HepG2 (cell line): ENCODE data around the gene FBP2. TPM values are rescaled to one million over a fixed set of nuclear protein-coding genes. Genes with fewer than 3 reads are reported as not detected.

Experiments used
- ATF2 ChIP-seq: sonication (generic); formaldehyde crosslinking; IDR thresholded peaks from 2 replicates; pipeline ENCODE4 v1.4.0; 2020; ENCODE audit warnings: missing genetic modification reagents
- BCL6 ChIP-seq: IDR thresholded peaks from 2 replicates; pipeline ENCODE4 v1.6.1; 2016; ENCODE audit warnings: missing genetic modification reagents, missing compliant biosample characterization
- ETV5 ChIP-seq: IDR thresholded peaks from 2 replicates; pipeline ENCODE4 v1.6.1; 2018; ENCODE audit warnings: missing biosample characterization, missing genetic modification reagents, inconsistent platforms, borderline replicate concordance
- SMC3 ChIP-seq: IDR thresholded peaks from 2 replicates; pipeline ENCODE4 v1.6.1; 2011; ENCODE audit warnings: low read length, improper control_type of control experiment
- TARDBP ChIP-seq: sonication (generic); formaldehyde crosslinking; IDR thresholded peaks from 2 replicates; pipeline ENCODE4 v1.8.0; 2022; ENCODE audit warnings: mild to moderate bottlenecking, missing genetic modification reagents
- YY1 ChIP-seq: IDR thresholded peaks from 2 replicates; pipeline ENCODE4 v1.6.1; 2011; ENCODE audit warnings: low read length, low read depth, moderate library complexity, mild to moderate bottlenecking; ENCODE audit not compliant: insufficient read depth, insufficient replicate concordance
- ZBTB39 ChIP-seq: sonication (generic); formaldehyde crosslinking; IDR thresholded peaks from 2 replicates; pipeline ENCODE4 v1.5.0; 2020; ENCODE audit warnings: missing genetic modification reagents
- ZMYM4 ChIP-seq: sonication (generic); formaldehyde crosslinking; IDR thresholded peaks from 2 replicates; pipeline ENCODE4 v1.8.1; 2023; ENCODE audit warnings: mild to moderate bottlenecking, missing genetic modification reagents
- ZNF337 ChIP-seq: sonication (generic); formaldehyde crosslinking; IDR thresholded peaks from 2 replicates; pipeline ENCODE4 v1.5.1; 2020; ENCODE audit warnings: missing genetic modification reagents, low read depth, mild to moderate bottlenecking, borderline replicate concordance
- ZNF430 ChIP-seq: sonication (generic); formaldehyde crosslinking; IDR thresholded peaks from 2 replicates; pipeline ENCODE4 v1.9.0; 2021; ENCODE audit warnings: mild to moderate bottlenecking, missing genetic modification reagents
- ZNF607 ChIP-seq: sonication (generic); formaldehyde crosslinking; IDR thresholded peaks from 2 replicates; pipeline ENCODE4 v1.5.1; 2020; ENCODE audit warnings: missing genetic modification reagents, mild to moderate bottlenecking, borderline replicate concordance
- ZNF724P ChIP-seq: sonication (generic); formaldehyde crosslinking; IDR thresholded peaks from 2 replicates; pipeline ENCODE4 v1.8.0; 2022; ENCODE audit warnings: missing genetic modification reagents, borderline replicate concordance
- ZNF749 ChIP-seq: sonication (generic); formaldehyde crosslinking; IDR thresholded peaks from 2 replicates; pipeline ENCODE4 v1.8.0; 2022; ENCODE audit warnings: mild to moderate bottlenecking, missing genetic modification reagents, moderate library complexity, borderline replicate concordance
- ZSCAN22 ChIP-seq: sonication (generic); formaldehyde crosslinking; IDR thresholded peaks from 2 replicates; pipeline ENCODE4 v1.4.0; 2020; ENCODE audit warnings: mild to moderate bottlenecking, missing genetic modification reagents
- polyA plus RNA-seq, 8 experiments: library from polyadenylated mRNA; depleted of rRNA in 3 of 8; stranded (reverse) in 7 of 8; unstranded in 1 of 8; fragments of >200 nt; fragmentation: Illumina TruSeq in 4 of 8; extraction: Trizol in 4 of 8; gene quantifications; 2 replicates each; pipeline versions ENCODE4 v1.2.1 to v1.2.3, GENCODE V29; 2011 to 2016; ENCODE audit warnings: low read depth in 4 of 8, missing spikeins in 1 of 8, mixed read lengths in 1 of 8; ENCODE audit not compliant: insufficient read depth in 1 of 8
- total RNA-seq, 5 experiments: library from RNA; depleted of rRNA; stranded (reverse); fragments of >200 nt; fragmentation: Illumina TruSeq; extraction: Trizol; gene quantifications; 2 replicates each; pipeline ENCODE4 v1.2.3, GENCODE V29; 2016; ENCODE audit warnings: low read depth in 1 of 5
- TF ChIP-seq, protein P1 (sequence below): sonication (generic); formaldehyde crosslinking; IDR thresholded peaks from 2 replicates; pipeline ENCODE4 v1.9.0; 2021; ENCODE audit warnings: missing genetic modification reagents, mild to moderate bottlenecking, borderline replicate concordance
- TF ChIP-seq, protein P2 (sequence below): IDR thresholded peaks from 2 replicates; pipeline ENCODE4 v1.6.1; 2016; ENCODE audit warnings: low read depth, missing genetic modification reagents, missing compliant biosample characterization

The FBP2 gene
- total and polyA plus RNA-seq, 2 of the 13 experiments (the other 11 are each of a cell fraction or from before 2014, with no cell fraction given), result not detected

- TF ChIP-seq, protein P1, sequence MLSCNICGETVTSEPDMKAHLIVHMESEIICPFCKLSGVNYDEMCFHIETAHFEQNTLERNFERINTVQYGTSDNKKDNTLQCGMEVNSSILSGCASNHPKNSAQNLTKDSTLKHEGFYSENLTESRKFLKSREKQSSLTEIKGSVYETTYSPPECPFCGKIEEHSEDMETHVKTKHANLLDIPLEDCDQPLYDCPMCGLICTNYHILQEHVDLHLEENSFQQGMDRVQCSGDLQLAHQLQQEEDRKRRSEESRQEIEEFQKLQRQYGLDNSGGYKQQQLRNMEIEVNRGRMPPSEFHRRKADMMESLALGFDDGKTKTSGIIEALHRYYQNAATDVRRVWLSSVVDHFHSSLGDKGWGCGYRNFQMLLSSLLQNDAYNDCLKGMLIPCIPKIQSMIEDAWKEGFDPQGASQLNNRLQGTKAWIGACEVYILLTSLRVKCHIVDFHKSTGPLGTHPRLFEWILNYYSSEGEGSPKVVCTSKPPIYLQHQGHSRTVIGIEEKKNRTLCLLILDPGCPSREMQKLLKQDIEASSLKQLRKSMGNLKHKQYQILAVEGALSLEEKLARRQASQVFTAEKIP (CRISPR knock-in tag), result no peak
- TF ChIP-seq ZNF337 (CRISPR knock-in tag) (peak; percentile 59; the same call in 1 of the 2 replicates), ZNF749 (no peak), BCL6 (CRISPR knock-in tag) (peak; percentile 11; the same call in 1 of the 2 replicates), ZNF724P (peak; percentile 41; the same call in 1 of the 2 replicates), YY1 (peak; percentile 28), ZMYM4 (peak; percentile 95), SMC3 (peak; percentile 48), ZNF430 (0 out of 2 replicates have a peak, but pooled peaks have one; percentile 59), ZSCAN22 (CRISPR knock-in tag) (0 out of 2 replicates have a peak, but pooled peaks have one; percentile 57), ATF2 (peak; percentile 63; the same call in 1 of the 2 replicates), ZBTB39 (0 out of 2 replicates have a peak, but pooled peaks have one; percentile 10), ETV5 (CRISPR knock-in tag) (peak; percentile 8; the same call in 1 of the 2 replicates), TARDBP (CRISPR knock-in tag) (peak; percentile 57; the same call in 1 of the 2 replicates), ZNF607 (CRISPR knock-in tag) (peak; percentile 76; the same call in 1 of the 2 replicates)
- TF ChIP-seq, protein P2, sequence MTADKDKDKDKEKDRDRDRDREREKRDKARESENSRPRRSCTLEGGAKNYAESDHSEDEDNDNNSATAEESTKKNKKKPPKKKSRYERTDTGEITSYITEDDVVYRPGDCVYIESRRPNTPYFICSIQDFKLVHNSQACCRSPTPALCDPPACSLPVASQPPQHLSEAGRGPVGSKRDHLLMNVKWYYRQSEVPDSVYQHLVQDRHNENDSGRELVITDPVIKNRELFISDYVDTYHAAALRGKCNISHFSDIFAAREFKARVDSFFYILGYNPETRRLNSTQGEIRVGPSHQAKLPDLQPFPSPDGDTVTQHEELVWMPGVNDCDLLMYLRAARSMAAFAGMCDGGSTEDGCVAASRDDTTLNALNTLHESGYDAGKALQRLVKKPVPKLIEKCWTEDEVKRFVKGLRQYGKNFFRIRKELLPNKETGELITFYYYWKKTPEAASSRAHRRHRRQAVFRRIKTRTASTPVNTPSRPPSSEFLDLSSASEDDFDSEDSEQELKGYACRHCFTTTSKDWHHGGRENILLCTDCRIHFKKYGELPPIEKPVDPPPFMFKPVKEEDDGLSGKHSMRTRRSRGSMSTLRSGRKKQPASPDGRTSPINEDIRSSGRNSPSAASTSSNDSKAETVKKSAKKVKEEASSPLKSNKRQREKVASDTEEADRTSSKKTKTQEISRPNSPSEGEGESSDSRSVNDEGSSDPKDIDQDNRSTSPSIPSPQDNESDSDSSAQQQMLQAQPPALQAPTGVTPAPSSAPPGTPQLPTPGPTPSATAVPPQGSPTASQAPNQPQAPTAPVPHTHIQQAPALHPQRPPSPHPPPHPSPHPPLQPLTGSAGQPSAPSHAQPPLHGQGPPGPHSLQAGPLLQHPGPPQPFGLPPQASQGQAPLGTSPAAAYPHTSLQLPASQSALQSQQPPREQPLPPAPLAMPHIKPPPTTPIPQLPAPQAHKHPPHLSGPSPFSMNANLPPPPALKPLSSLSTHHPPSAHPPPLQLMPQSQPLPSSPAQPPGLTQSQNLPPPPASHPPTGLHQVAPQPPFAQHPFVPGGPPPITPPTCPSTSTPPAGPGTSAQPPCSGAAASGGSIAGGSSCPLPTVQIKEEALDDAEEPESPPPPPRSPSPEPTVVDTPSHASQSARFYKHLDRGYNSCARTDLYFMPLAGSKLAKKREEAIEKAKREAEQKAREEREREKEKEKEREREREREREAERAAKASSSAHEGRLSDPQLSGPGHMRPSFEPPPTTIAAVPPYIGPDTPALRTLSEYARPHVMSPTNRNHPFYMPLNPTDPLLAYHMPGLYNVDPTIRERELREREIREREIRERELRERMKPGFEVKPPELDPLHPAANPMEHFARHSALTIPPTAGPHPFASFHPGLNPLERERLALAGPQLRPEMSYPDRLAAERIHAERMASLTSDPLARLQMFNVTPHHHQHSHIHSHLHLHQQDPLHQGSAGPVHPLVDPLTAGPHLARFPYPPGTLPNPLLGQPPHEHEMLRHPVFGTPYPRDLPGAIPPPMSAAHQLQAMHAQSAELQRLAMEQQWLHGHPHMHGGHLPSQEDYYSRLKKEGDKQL (CRISPR knock-in tag), result 0 out of 2 replicates have a peak, but pooled peaks have one; percentile 15
These were observed 38.9 kb downstream of the FBP2 start, which contains the start of gene PCAT7 (continued) for GRCh38 chr9:94554439-94555331.
